WTC11 (cell line): ENCODE results near the gene NAPSA. TPM values are rescaled to one million over a fixed set of nuclear protein-coding genes. Genes with fewer than 3 reads are reported as not detected.

Experiments
- ATAC-seq: fragments of 200-7000 bp; cut with Tn5 transposase; 2 replicates; pipeline ENCODE4 v1.10.0; 2021; ENCODE audit warnings: mild to moderate bottlenecking, moderate library complexity
- CTCF ChIA-PET: fragments of 300-600 bp; sonication (Branson Sonifier 250); formaldehyde crosslinking; loops from one replicate; lab custom pipeline; 2021; ENCODE audit warnings: antibody characterized with exemption; lab: Charles Lee
- POLR2A ChIA-PET: fragments of 350-600 bp; sonication (Branson Sonifier 250); formaldehyde crosslinking; loops from one replicate; lab custom pipeline; 2021; ENCODE audit warnings: antibody characterized with exemption; lab: Charles Lee
- DNase-seq: peaks from one replicate; pipeline ENCODE4 v3.0.0; 2021; ENCODE audit warnings: low spot score
- H3K27ac Mint-ChIP-seq: 2 replicates; pipeline ENCODE4 v1.8.0; 2021; ENCODE audit warnings: mixed read lengths
- H3K27me3 Mint-ChIP-seq: 2 replicates; pipeline ENCODE4 v1.8.0; 2021; ENCODE audit warnings: low read depth, mild to moderate bottlenecking, moderate library complexity, mixed read lengths
- H3K36me3 Mint-ChIP-seq: 2 replicates; pipeline ENCODE4 v1.8.0; 2021; ENCODE audit warnings: mixed read lengths
- H3K4me1 Mint-ChIP-seq: 2 replicates; pipeline ENCODE4 v1.8.0; 2022; ENCODE audit warnings: mixed read lengths
- H3K4me3 Mint-ChIP-seq: 2 replicates; pipeline ENCODE4 v1.8.0; 2021; ENCODE audit warnings: mild to moderate bottlenecking, moderate library complexity, mixed read lengths
- H3K9me3 Mint-ChIP-seq: 2 replicates; pipeline ENCODE4 v1.8.0; 2021; ENCODE audit warnings: mixed read lengths
- CREB1 ChIP-seq: sonication (generic); formaldehyde crosslinking; IDR thresholded peaks from 2 replicates; pipeline ENCODE4 v1.8.0; 2023; ENCODE audit warnings: mild to moderate bottlenecking, missing genetic modification reagents
- CREM ChIP-seq: sonication (generic); formaldehyde crosslinking; IDR thresholded peaks from 2 replicates; pipeline ENCODE4 v1.8.1; 2022; ENCODE audit warnings: mild to moderate bottlenecking, missing genetic modification reagents, moderate library complexity
- EMX1 ChIP-seq: fragments of 250-450 bp; sonication (Bioruptor Pico); IDR thresholded peaks from 2 replicates; pipeline ENCODE4 v1.8.0; 2021; ENCODE audit warnings: mild to moderate bottlenecking
- FOXJ3 ChIP-seq: sonication (generic); formaldehyde crosslinking; IDR thresholded peaks from 2 replicates; pipeline ENCODE4 v1.9.0; 2021; ENCODE audit warnings: missing genetic modification reagents, mild to moderate bottlenecking, borderline replicate concordance
- JUN ChIP-seq: sonication (generic); formaldehyde crosslinking; IDR thresholded peaks from 2 replicates; pipeline ENCODE4 v1.8.0; 2023; ENCODE audit warnings: mild to moderate bottlenecking, missing genetic modification reagents
- NFATC4 ChIP-seq: fragments of 250-450 bp; sonication (Bioruptor Pico); IDR thresholded peaks from 2 replicates; pipeline ENCODE4 v1.9.0; 2021; ENCODE audit warnings: mild to moderate bottlenecking
- NR1H2 ChIP-seq: sonication (generic); formaldehyde crosslinking; IDR thresholded peaks from 2 replicates; pipeline ENCODE4 v1.9.0; 2021; ENCODE audit warnings: mild to moderate bottlenecking, moderate library complexity, missing genetic modification reagents
- SMAD3 ChIP-seq: sonication (generic); formaldehyde crosslinking; IDR thresholded peaks from 2 replicates; pipeline ENCODE4 v1.8.0; 2022; ENCODE audit warnings: missing genetic modification reagents, mild to moderate bottlenecking, borderline replicate concordance
- TCF7 ChIP-seq: sonication (generic); formaldehyde crosslinking; IDR thresholded peaks from 2 replicates; pipeline ENCODE4 v1.8.0; 2022; ENCODE audit warnings: mild to moderate bottlenecking, low read depth, missing genetic modification reagents, moderate library complexity
- TP53 ChIP-seq: sonication (generic); formaldehyde crosslinking; IDR thresholded peaks from 2 replicates; pipeline ENCODE4 v1.8.1; 2023; ENCODE audit warnings: mild to moderate bottlenecking, missing genetic modification reagents
- ZBTB21 ChIP-seq: sonication (generic); formaldehyde crosslinking; IDR thresholded peaks from 2 replicates; pipeline ENCODE4 v1.8.1; 2023; ENCODE audit warnings: mild to moderate bottlenecking, missing genetic modification reagents, borderline replicate concordance
- ZNF671 ChIP-seq: fragments of 250-450 bp; sonication (Bioruptor Pico); IDR thresholded peaks from 2 replicates; pipeline ENCODE4 v1.8.0; 2021; ENCODE audit warnings: mild to moderate bottlenecking
- total RNA-seq: library from RNA; stranded (reverse); gene quantifications from 3 replicates; pipeline ENCODE4 v1.2.3, GENCODE V29; 2021
- TF ChIP-seq, protein P1 (sequence below): sonication (generic); formaldehyde crosslinking; conservative IDR thresholded peaks from 2 replicates; pipeline ENCODE4 v1.8.1; 2023; ENCODE audit warnings: mild to moderate bottlenecking, low read depth, missing genetic modification reagents, moderate library complexity
- TF ChIP-seq, protein P2 (sequence below): fragments of 250-450 bp; sonication (Bioruptor Pico); IDR thresholded peaks from 2 replicates; pipeline ENCODE4 v1.9.0; 2021; ENCODE audit warnings: mild to moderate bottlenecking
- TF ChIP-seq, protein P3 (sequence below): sonication (generic); formaldehyde crosslinking; IDR thresholded peaks from 2 replicates; pipeline ENCODE4 v1.8.1; 2022; ENCODE audit warnings: mild to moderate bottlenecking, missing genetic modification reagents, moderate library complexity, borderline replicate concordance
- TF ChIP-seq, protein P4 (sequence below): sonication (generic); formaldehyde crosslinking; IDR thresholded peaks from 2 replicates; pipeline ENCODE4 v1.8.0; 2022; ENCODE audit warnings: mild to moderate bottlenecking, missing genetic modification reagents
- TF ChIP-seq, protein P5 (sequence below): sonication (generic); formaldehyde crosslinking; IDR thresholded peaks from 2 replicates; pipeline ENCODE4 v1.8.1; 2023; ENCODE audit warnings: mild to moderate bottlenecking, missing genetic modification reagents, borderline replicate concordance
- TF ChIP-seq, protein P6 (sequence below): sonication (generic); formaldehyde crosslinking; IDR thresholded peaks from 2 replicates; pipeline ENCODE4 v1.8.1; 2022; ENCODE audit warnings: missing genetic modification reagents, borderline replicate concordance
- TF ChIP-seq, protein P7 (sequence below): sonication (generic); formaldehyde crosslinking; IDR thresholded peaks from 2 replicates; pipeline ENCODE4 v1.8.1; 2023; ENCODE audit warnings: mild to moderate bottlenecking, missing genetic modification reagents, moderate library complexity
- TF ChIP-seq, protein P8 (sequence below): sonication (generic); formaldehyde crosslinking; IDR thresholded peaks from 2 replicates; pipeline ENCODE4 v1.8.1; 2022; ENCODE audit warnings: low read depth, mild to moderate bottlenecking, moderate library complexity, missing genetic modification reagents, borderline replicate concordance

The NAPSA gene
- total RNA-seq, 1 experiment from 2014 or later = 2.7 TPM

DNA sequence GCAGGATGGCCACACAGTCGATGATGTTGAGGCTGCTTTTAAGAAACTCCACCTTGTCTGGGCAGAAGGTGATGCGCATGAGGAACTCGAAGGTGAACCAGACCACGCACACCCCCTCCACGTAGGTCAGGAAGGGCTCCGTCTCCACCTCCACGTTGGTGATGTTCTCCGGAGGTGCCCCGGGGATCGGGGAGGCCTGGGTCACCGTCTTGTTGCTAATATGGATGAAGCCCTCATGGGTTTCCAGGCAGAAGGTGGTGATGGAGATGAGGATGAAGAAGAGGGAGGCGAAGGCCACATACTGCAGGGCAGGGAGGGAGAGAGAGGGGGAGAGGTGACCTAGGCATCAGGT lies 41.7 kb downstream of the NAPSA start:
- no peak for DNase-seq
- Mint-ChIP-seq H3K27me3 (peaks cover 36% of the 10 kb centered on the region), H3K4me1 (peaks cover 38% of the 10 kb centered on the region), H3K9me3 (no peaks in the 10 kb centered on the region), H3K27ac (no peak overlapping the region), H3K36me3 (peaks cover 8% of the 10 kb centered on the region), H3K4me3 (no peak overlapping the region)
- ChIA-PET CTCF (no interaction called here), POLR2A (no interaction called here)
- TF ChIP-seq, protein P1, sequence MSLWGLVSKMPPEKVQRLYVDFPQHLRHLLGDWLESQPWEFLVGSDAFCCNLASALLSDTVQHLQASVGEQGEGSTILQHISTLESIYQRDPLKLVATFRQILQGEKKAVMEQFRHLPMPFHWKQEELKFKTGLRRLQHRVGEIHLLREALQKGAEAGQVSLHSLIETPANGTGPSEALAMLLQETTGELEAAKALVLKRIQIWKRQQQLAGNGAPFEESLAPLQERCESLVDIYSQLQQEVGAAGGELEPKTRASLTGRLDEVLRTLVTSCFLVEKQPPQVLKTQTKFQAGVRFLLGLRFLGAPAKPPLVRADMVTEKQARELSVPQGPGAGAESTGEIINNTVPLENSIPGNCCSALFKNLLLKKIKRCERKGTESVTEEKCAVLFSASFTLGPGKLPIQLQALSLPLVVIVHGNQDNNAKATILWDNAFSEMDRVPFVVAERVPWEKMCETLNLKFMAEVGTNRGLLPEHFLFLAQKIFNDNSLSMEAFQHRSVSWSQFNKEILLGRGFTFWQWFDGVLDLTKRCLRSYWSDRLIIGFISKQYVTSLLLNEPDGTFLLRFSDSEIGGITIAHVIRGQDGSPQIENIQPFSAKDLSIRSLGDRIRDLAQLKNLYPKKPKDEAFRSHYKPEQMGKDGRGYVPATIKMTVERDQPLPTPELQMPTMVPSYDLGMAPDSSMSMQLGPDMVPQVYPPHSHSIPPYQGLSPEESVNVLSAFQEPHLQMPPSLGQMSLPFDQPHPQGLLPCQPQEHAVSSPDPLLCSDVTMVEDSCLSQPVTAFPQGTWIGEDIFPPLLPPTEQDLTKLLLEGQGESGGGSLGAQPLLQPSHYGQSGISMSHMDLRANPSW (CRISPR knock-in tag) = no peak
- TF ChIP-seq, protein P2, sequence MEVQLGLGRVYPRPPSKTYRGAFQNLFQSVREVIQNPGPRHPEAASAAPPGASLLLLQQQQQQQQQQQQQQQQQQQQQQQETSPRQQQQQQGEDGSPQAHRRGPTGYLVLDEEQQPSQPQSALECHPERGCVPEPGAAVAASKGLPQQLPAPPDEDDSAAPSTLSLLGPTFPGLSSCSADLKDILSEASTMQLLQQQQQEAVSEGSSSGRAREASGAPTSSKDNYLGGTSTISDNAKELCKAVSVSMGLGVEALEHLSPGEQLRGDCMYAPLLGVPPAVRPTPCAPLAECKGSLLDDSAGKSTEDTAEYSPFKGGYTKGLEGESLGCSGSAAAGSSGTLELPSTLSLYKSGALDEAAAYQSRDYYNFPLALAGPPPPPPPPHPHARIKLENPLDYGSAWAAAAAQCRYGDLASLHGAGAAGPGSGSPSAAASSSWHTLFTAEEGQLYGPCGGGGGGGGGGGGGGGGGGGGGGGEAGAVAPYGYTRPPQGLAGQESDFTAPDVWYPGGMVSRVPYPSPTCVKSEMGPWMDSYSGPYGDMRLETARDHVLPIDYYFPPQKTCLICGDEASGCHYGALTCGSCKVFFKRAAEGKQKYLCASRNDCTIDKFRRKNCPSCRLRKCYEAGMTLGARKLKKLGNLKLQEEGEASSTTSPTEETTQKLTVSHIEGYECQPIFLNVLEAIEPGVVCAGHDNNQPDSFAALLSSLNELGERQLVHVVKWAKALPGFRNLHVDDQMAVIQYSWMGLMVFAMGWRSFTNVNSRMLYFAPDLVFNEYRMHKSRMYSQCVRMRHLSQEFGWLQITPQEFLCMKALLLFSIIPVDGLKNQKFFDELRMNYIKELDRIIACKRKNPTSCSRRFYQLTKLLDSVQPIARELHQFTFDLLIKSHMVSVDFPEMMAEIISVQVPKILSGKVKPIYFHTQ = no peak
- TF ChIP-seq EMX1 (CRISPR knock-in tag) (no peak), NR1H2 (CRISPR knock-in tag) (no peak), NFATC4 (CRISPR knock-in tag) (no peak), CREM (CRISPR knock-in tag) (no peak), CREB1 (no peak), SMAD3 (no peak), ZBTB21 (no peak), ZNF671 (CRISPR knock-in tag) (no peak), JUN (CRISPR knock-in tag) (no peak), TCF7 (no peak), FOXJ3 (CRISPR knock-in tag) (no peak), TP53 (CRISPR knock-in tag) (no peak)
- TF ChIP-seq, protein P3, sequence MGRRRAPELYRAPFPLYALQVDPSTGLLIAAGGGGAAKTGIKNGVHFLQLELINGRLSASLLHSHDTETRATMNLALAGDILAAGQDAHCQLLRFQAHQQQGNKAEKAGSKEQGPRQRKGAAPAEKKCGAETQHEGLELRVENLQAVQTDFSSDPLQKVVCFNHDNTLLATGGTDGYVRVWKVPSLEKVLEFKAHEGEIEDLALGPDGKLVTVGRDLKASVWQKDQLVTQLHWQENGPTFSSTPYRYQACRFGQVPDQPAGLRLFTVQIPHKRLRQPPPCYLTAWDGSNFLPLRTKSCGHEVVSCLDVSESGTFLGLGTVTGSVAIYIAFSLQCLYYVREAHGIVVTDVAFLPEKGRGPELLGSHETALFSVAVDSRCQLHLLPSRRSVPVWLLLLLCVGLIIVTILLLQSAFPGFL (CRISPR knock-in tag) = no peak
- TF ChIP-seq, protein P4, sequence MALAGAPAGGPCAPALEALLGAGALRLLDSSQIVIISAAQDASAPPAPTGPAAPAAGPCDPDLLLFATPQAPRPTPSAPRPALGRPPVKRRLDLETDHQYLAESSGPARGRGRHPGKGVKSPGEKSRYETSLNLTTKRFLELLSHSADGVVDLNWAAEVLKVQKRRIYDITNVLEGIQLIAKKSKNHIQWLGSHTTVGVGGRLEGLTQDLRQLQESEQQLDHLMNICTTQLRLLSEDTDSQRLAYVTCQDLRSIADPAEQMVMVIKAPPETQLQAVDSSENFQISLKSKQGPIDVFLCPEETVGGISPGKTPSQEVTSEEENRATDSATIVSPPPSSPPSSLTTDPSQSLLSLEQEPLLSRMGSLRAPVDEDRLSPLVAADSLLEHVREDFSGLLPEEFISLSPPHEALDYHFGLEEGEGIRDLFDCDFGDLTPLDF (CRISPR knock-in tag) = no peak
- TF ChIP-seq, protein P5, sequence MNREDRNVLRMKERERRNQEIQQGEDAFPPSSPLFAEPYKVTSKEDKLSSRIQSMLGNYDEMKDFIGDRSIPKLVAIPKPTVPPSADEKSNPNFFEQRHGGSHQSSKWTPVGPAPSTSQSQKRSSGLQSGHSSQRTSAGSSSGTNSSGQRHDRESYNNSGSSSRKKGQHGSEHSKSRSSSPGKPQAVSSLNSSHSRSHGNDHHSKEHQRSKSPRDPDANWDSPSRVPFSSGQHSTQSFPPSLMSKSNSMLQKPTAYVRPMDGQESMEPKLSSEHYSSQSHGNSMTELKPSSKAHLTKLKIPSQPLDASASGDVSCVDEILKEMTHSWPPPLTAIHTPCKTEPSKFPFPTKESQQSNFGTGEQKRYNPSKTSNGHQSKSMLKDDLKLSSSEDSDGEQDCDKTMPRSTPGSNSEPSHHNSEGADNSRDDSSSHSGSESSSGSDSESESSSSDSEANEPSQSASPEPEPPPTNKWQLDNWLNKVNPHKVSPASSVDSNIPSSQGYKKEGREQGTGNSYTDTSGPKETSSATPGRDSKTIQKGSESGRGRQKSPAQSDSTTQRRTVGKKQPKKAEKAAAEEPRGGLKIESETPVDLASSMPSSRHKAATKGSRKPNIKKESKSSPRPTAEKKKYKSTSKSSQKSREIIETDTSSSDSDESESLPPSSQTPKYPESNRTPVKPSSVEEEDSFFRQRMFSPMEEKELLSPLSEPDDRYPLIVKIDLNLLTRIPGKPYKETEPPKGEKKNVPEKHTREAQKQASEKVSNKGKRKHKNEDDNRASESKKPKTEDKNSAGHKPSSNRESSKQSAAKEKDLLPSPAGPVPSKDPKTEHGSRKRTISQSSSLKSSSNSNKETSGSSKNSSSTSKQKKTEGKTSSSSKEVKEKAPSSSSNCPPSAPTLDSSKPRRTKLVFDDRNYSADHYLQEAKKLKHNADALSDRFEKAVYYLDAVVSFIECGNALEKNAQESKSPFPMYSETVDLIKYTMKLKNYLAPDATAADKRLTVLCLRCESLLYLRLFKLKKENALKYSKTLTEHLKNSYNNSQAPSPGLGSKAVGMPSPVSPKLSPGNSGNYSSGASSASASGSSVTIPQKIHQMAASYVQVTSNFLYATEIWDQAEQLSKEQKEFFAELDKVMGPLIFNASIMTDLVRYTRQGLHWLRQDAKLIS (CRISPR knock-in tag) = no peak
- TF ChIP-seq, protein P6, sequence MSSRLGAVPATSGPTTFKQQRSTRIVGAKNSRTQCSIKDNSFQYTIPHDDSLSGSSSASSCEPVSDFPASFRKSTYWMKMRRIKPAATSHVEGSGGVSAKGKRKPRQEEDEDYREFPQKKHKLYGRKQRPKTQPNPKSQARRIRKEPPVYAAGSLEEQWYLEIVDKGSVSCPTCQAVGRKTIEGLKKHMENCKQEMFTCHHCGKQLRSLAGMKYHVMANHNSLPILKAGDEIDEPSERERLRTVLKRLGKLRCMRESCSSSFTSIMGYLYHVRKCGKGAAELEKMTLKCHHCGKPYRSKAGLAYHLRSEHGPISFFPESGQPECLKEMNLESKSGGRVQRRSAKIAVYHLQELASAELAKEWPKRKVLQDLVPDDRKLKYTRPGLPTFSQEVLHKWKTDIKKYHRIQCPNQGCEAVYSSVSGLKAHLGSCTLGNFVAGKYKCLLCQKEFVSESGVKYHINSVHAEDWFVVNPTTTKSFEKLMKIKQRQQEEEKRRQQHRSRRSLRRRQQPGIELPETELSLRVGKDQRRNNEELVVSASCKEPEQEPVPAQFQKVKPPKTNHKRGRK (CRISPR knock-in tag) = no peak
- TF ChIP-seq, protein P7, sequence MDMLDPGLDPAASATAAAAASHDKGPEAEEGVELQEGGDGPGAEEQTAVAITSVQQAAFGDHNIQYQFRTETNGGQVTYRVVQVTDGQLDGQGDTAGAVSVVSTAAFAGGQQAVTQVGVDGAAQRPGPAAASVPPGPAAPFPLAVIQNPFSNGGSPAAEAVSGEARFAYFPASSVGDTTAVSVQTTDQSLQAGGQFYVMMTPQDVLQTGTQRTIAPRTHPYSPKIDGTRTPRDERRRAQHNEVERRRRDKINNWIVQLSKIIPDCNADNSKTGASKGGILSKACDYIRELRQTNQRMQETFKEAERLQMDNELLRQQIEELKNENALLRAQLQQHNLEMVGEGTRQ (CRISPR knock-in tag) = no peak
- TF ChIP-seq, protein P8, sequence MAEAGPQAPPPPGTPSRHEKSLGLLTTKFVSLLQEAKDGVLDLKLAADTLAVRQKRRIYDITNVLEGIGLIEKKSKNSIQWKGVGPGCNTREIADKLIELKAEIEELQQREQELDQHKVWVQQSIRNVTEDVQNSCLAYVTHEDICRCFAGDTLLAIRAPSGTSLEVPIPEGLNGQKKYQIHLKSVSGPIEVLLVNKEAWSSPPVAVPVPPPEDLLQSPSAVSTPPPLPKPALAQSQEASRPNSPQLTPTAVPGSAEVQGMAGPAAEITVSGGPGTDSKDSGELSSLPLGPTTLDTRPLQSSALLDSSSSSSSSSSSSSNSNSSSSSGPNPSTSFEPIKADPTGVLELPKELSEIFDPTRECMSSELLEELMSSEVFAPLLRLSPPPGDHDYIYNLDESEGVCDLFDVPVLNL (CRISPR knock-in tag) = no peak
- no peak for ATAC-seq
